Spleen (tissue), 11 donors: Measurements from ENCODE around the gene RFX1. TPM values are rescaled to one million over a fixed set of nuclear protein-coding genes. Genes with fewer than 3 reads are reported as not detected.

Experiments
- DNase-seq: peaks from one replicate; pipeline ENCODE4 v3.0.0-alpha.2; 2020
- H3K27ac ChIP-seq, 8 donors: fragments of 200-600 bp; sonication (generic) in 7 of 8; 1 replicate in 4 of 8; 2 replicates in 4 of 8; pipeline versions ENCODE4 v1.5.0 to v1.8.0; 2016 to 2021; ENCODE audit warnings: inconsistent platforms in 4 of 8, mild to moderate bottlenecking in 4 of 8, moderate library complexity in 1 of 8
- H3K27me3 ChIP-seq, 7 donors: fragments of 200-600 bp; sonication (generic) in 6 of 7; replicated peaks in 1 of 7; 1 replicate in 4 of 7; 2 replicates in 3 of 7; pipeline versions ENCODE4 v1.5.0 to v1.8.0; 2016 to 2021; ENCODE audit warnings: inconsistent platforms in 3 of 7, mild to moderate bottlenecking in 1 of 7
- H3K36me3 ChIP-seq, 6 donors: fragments of 200-600 bp; sonication (generic) in 5 of 6; 1 replicate in 4 of 6; 2 replicates in 2 of 6; pipeline versions ENCODE4 v1.5.0 to v1.8.0; 2016 to 2021; ENCODE audit warnings: inconsistent platforms in 2 of 6
- H3K4me1 ChIP-seq, 6 donors: fragments of 200-600 bp; sonication (generic) in 5 of 6; 1 replicate in 3 of 6; 2 replicates in 3 of 6; pipeline versions ENCODE4 v1.5.0 to v1.8.0; 2016 to 2021; ENCODE audit warnings: inconsistent platforms in 3 of 6
- H3K4me3 ChIP-seq, 8 donors: fragments of 200-600 bp; sonication (generic) in 7 of 8; 1 replicate in 4 of 8; 2 replicates in 4 of 8; pipeline versions ENCODE4 v1.5.0 to v1.8.0; 2016 to 2021; ENCODE audit warnings: inconsistent platforms in 4 of 8, mild to moderate bottlenecking in 4 of 8, moderate library complexity in 2 of 8
- H3K9me3 ChIP-seq, 8 donors: fragments of 200-600 bp; sonication (generic) in 7 of 8; 1 replicate in 4 of 8; 2 replicates in 4 of 8; pipeline versions ENCODE4 v1.5.0 to v1.8.0; 2016 to 2021; ENCODE audit warnings: inconsistent platforms in 4 of 8
- CTCF ChIP-seq, 11 experiments: fragments of 200-600 bp in 7 of 11; fragments of 450-650 bp in 4 of 11; sonication (generic) in 4 of 11; IDR thresholded peaks in 8 of 11; conservative IDR thresholded peaks in 3 of 11; 1 replicate in 7 of 11; 2 replicates in 4 of 11; pipeline versions ENCODE4 v1.4.0 to v1.8.0; 2016 to 2021; ENCODE audit warnings: antibody characterized with exemption in 11 of 11, inconsistent platforms in 4 of 11, mild to moderate bottlenecking in 1 of 11
- POLR2A ChIP-seq, 3 donors: fragments of 450-650 bp; IDR thresholded peaks; one replicate each; pipeline ENCODE4 v1.5.1; 2017; ENCODE audit warnings: antibody characterized with exemption in 3 of 3, mild to moderate bottlenecking in 1 of 3
- POLR2AphosphoS5 ChIP-seq, 3 donors: sonication (generic); formaldehyde crosslinking; IDR thresholded peaks; one replicate each; pipeline ENCODE4 v1.5.1; 2017; ENCODE audit warnings: antibody characterized with exemption in 3 of 3
- WGBS, 5 donors: extraction: QIAGEN DNeasy Blood & Tissue Kit in 3 of 5; methylation state at CpG; one replicate each; pipeline versions ENCODE4 v1.1.5 to v1.1.7; 2013 to 2018; 5-methylcytosine and 5-hydroxymethylcytosine counted together
- intact Hi-C: fragments of 100-400 bp; cut with DNase I; formaldehyde crosslinking; loops from one replicate; pipeline ENCODE4 v1.15.0; 2023; ENCODE audit warnings: low total_unique reads
- polyA plus RNA-seq, 3 donors: library from polyadenylated mRNA; stranded (reverse); fragments of 200-250 nt; gene quantifications; one replicate each; pipeline ENCODE4 v1.2.1, GENCODE V29; 2013
- total RNA-seq, 7 donors: library from RNA; depleted of rRNA in 3 of 7; stranded (reverse); fragments of >200 nt in 3 of 7; fragmentation: NEBNext Ultra II Directional in 4 of 7; extraction: Animal tissue kit (Norgen Biotek cat#: 25700) in 4 of 7; gene quantifications; one replicate each; pipeline versions ENCODE4 v1.1.0 to v1.2.1, GENCODE V29; 2016 to 2021
- donor health status: healthy with polysubstance abuse.
- donor health status: DM: no; HTN: no; CAD: no; lungs with moderate emphysema.
- donor health status: DM: no; HTN: no; CAD: no.
- donor health status: Bipolar disorder and iron deficiency.
- donor health status: healthy.
- donor health status: DM: no; HTN: no; CAD: no.
- donor health status: DM: yes; HTN: yes; CAD: no.

Gene RFX1
- total and polyA plus RNA-seq, 10 donors = 2.2 to 22.4 (median 10.9) TPM

DNA sequence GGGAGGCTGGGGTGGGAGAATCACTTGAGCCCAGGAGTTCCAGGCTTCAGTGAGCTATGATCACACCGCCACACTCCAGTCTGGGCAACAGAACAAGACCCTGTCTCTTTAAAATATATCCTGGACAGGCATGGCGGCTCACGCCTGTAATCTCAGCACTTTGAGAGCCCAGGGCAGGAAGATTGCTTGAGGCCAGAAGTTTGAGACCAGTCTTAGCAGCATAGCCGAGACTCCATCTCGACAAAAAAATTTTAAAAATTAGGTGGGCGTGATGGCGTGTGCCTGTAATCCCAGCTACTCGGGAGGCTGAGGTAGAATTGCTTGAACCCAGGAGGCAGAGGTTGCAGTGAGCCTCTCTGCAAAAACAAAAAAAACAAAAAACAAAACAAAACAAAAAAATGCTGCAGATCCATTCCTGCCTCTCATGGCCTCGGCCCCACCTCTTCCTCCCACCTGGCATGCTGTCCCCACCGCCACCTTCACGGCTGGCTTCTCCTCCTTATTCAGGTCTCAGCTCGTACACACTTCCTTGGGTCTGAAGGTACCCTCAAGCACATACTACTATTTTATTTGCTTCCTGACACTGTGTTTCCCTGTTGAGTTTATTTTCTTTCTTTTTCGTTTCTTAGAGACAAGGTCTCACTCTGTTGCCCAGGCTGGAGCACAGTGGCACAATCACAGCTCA lies 5.3 kb downstream of the RFX1 start:
- DNase-seq = no peak
- Histone ChIP-seq H3K9me3 (peaks cover 0 to 10% (median 7%) of the 10 kb centered on the region in 8 donors), H3K36me3 (peaks cover 0 to 51% (median 8%) of the 10 kb centered on the region in 6 donors), H3K4me3 (no peak overlapping the region), H3K27ac (peak overlapping the region in 7 of 8 donors; percentile 54 to 99 (median 97)), H3K4me1 (peaks cover 35 to 62% (median 56%) of the 10 kb centered on the region in 6 donors), H3K27me3 (no peaks in the 10 kb centered on the region)
- TF ChIP-seq CTCF (IDR thresholded peaks at IDR 0.05 in 8 of 11, conservative IDR thresholded peaks at IDR 0.05 in 3 of 11) = no peak
- no peak for TF ChIP-seq POLR2A (IDR thresholded peaks at IDR 0.05)
- peak in 2 of 3 donors; percentile 23 to 45 for TF ChIP-seq POLR2AphosphoS5 (IDR thresholded peaks at IDR 0.05)
- WGBS, 5 donors = 75 to 84% (median 77%) methylated on average over 13 of the region's 13 CpGs
- intact Hi-C loops = no loop called here

GRCh38 chr19:13999085-13999484 lies 7.0 kb downstream of the RFX1 start:
- peaks cover 0 to 64% (median 8%) of the 10 kb centered on the region in 6 donors for H3K36me3 ChIP-seq
- H3K27ac ChIP-seq = no peak overlapping the region
- peaks cover 22 to 47% (median 40%) of the 10 kb centered on the region in 6 donors for H3K4me1 ChIP-seq
- H3K9me3 ChIP-seq = peaks cover 0 to 10% (median 7%) of the 10 kb centered on the region in 8 donors
- no peaks in the 10 kb centered on the region for H3K27me3 ChIP-seq
- H3K4me3 ChIP-seq = no peak overlapping the region
- DNase-seq = no peak
- intact Hi-C loops = no loop called here
- 94 to 99% (median 97%) methylated on average over 3 of the region's 3 CpGs for WGBS, 5 donors
- TF ChIP-seq POLR2AphosphoS5 (IDR thresholded peaks at IDR 0.05) (no peak), POLR2A (IDR thresholded peaks at IDR 0.05) (no peak), CTCF (IDR thresholded peaks at IDR 0.05 in 8 of 11, conservative IDR thresholded peaks at IDR 0.05 in 3 of 11) (no peak)

GRCh38 chr19:13998426-13998825 lies 7.7 kb downstream of the RFX1 start:
- Histone ChIP-seq H3K4me1 (peaks cover 17 to 41% (median 34%) of the 10 kb centered on the region in 6 donors), H3K9me3 (peaks cover 0 to 10% (median 7%) of the 10 kb centered on the region in 8 donors), H3K36me3 (peaks cover 0 to 68% (median 8%) of the 10 kb centered on the region in 6 donors), H3K4me3 (no peak overlapping the region), H3K27me3 (no peaks in the 10 kb centered on the region), H3K27ac (no peak overlapping the region)
- whole genome bisulfite sequencing, 5 donors = 91 to 100% (median 95%) methylated on average over 1 of the region's 1 CpG
- TF ChIP-seq POLR2AphosphoS5 (IDR thresholded peaks at IDR 0.05) (no peak), CTCF (IDR thresholded peaks at IDR 0.05 in 8 of 11, conservative IDR thresholded peaks at IDR 0.05 in 3 of 11) (no peak), POLR2A (IDR thresholded peaks at IDR 0.05) (no peak)
- no peak for DNase-seq
- intact Hi-C loops = no loop called here

DNA sequence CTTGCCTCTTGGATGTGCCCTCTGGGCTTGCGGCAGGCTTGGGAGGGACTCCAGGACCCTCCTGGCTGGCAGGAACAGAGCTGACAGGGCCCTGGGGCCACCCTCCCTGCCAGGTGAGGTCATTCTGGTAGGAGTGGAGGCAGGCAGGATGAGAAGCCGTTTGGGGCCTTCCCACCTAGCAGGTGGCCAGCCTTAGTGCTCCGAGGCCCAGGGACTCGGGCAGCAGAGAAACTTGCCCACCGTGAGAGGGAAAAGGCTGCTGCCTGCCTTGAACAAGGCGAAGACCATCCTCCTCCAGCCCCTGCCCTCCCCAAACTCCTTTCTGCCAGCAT lies 8.5 kb downstream of the RFX1 start:
- no peak for TF ChIP-seq POLR2AphosphoS5 (IDR thresholded peaks at IDR 0.05)
- no peak for TF ChIP-seq CTCF (IDR thresholded peaks at IDR 0.05 in 8 of 11, conservative IDR thresholded peaks at IDR 0.05 in 3 of 11)
- no peak for TF ChIP-seq POLR2A (IDR thresholded peaks at IDR 0.05)
- no peak overlapping the region for H3K27ac ChIP-seq
- H3K9me3 ChIP-seq = peaks cover 0 to 10% (median 7%) of the 10 kb centered on the region in 8 donors
- peaks cover 9 to 41% (median 26%) of the 10 kb centered on the region in 6 donors for H3K4me1 ChIP-seq
- H3K36me3 ChIP-seq = peaks cover 0 to 76% (median 13%) of the 10 kb centered on the region in 6 donors
- WGBS, 5 donors = 91 to 97% (median 96%) methylated on average over 4 to 6 of the region's 6 CpGs
- intact Hi-C loops = no loop called here
- no peak for DNase-seq
- H3K4me3 ChIP-seq = no peak overlapping the region
- H3K27me3 ChIP-seq = no peaks in the 10 kb centered on the region
